IMR-90 (cell line): ENCODE measurements around the gene ZNF469. TPM values are rescaled to one million over a fixed set of nuclear protein-coding genes. Genes with fewer than 3 reads are reported as not detected.

Source experiments
- ATAC-seq: fragments of 200-7000 bp; cut with Tn5 transposase; 2 replicates; pipeline ENCODE4 v1.9.1; 2020; ENCODE audit warnings: low read depth, mild to moderate bottlenecking, moderate library complexity
- BruUV-seq: library from RNA; stranded (reverse); fragments of 400-500 nt; replicated peaks from 2 replicates; lab custom pipeline; 2021; lab: Mats Ljungman, UMichigan
- CTCF ChIA-PET: fragments of 300-600 bp; formaldehyde crosslinking; extraction: SDS; loops from one replicate; lab custom pipeline; 2021; ENCODE audit warnings: antibody characterized with exemption; lab: Yijun Ruan, JAX
- POLR2A ChIA-PET: fragments of 300-600 bp; sonication (Branson Sonifier 250); formaldehyde crosslinking; loops from one replicate; lab custom pipeline; 2022; ENCODE audit warnings: antibody characterized with exemption; ENCODE audit not compliant: unreplicated experiment; lab: Charles Lee
- DNase-seq: peaks from one replicate; pipeline ENCODE4 v3.0.0; 2013
- H2AFZ ChIP-seq: replicated peaks from 2 replicates; pipeline ENCODE3; 2013; ENCODE audit warnings: low read length, mild to moderate bottlenecking; ENCODE audit not compliant: poor library complexity
- H2AK5ac ChIP-seq: 2 replicates; pipeline ENCODE4 v1.6.1; 2013; ENCODE audit warnings: low read depth, low read length, inconsistent platforms
- H2AK9ac ChIP-seq: replicated peaks from 2 replicates; pipeline ENCODE3; 2013; ENCODE audit warnings: mild to moderate bottlenecking, low read depth, low read length, moderate library complexity; ENCODE audit not compliant: poor library complexity
- H2BK120ac ChIP-seq: 2 replicates; pipeline ENCODE4 v1.6.1; 2013; ENCODE audit warnings: low read depth, low read length, inconsistent platforms
- H2BK15ac ChIP-seq: 3 replicates; pipeline ENCODE4 v1.6.1; 2013; ENCODE audit warnings: low read depth, low read length, inconsistent platforms
- H2BK20ac ChIP-seq: 2 replicates; pipeline ENCODE4 v1.6.1; 2013; ENCODE audit warnings: low read depth, mild to moderate bottlenecking, inconsistent platforms, low read length, moderate library complexity
- H2BK5ac ChIP-seq: 2 replicates; pipeline ENCODE4 v1.6.1; 2013; ENCODE audit warnings: mild to moderate bottlenecking, low read depth, low read length, inconsistent platforms; ENCODE audit not compliant: poor library complexity, severe bottlenecking
- H3K14ac ChIP-seq: replicated peaks from 2 replicates; pipeline ENCODE4 v1.6.1; 2013; ENCODE audit warnings: low read depth, low read length, inconsistent platforms
- H3K18ac ChIP-seq: 2 replicates; pipeline ENCODE4 v1.6.1; 2013; ENCODE audit warnings: low read depth, low read length, control low read depth
- H3K23ac ChIP-seq: 2 replicates; pipeline ENCODE4 v1.6.1; 2013; ENCODE audit warnings: low read depth, low read length, inconsistent platforms
- H3K27ac ChIP-seq: 2 replicates; pipeline ENCODE4 v1.5.1; 2013; ENCODE audit warnings: mild to moderate bottlenecking, control low read depth, low read length; ENCODE audit not compliant: insufficient read depth
- H3K27me3 ChIP-seq: 2 replicates; pipeline ENCODE4 v1.6.1; 2013; ENCODE audit warnings: low read length; ENCODE audit not compliant: control insufficient read depth, insufficient read depth
- H3K36me3 ChIP-seq: 2 replicates; pipeline ENCODE4 v1.6.1; 2013; ENCODE audit warnings: low read length, mixed read lengths; ENCODE audit not compliant: control insufficient read depth, insufficient read depth
- H3K4ac ChIP-seq: 2 replicates; pipeline ENCODE4 v1.6.1; 2013; ENCODE audit warnings: low read depth, low read length, inconsistent platforms
- H3K4me1 ChIP-seq: 2 replicates; pipeline ENCODE4 v1.6.1; 2013; ENCODE audit warnings: low read length, mixed read lengths; ENCODE audit not compliant: control insufficient read depth, insufficient read depth
- H3K4me2 ChIP-seq: 2 replicates; pipeline ENCODE4 v1.6.1; 2013; ENCODE audit warnings: low read depth, mild to moderate bottlenecking, control low read depth, low read length, moderate library complexity
- H3K4me3 ChIP-seq: 2 replicates; pipeline ENCODE4 v1.5.1; 2013; ENCODE audit warnings: low read depth, mild to moderate bottlenecking, control low read depth, low read length, moderate library complexity; ENCODE audit not compliant: insufficient read depth
- H3K56ac ChIP-seq: 2 replicates; pipeline ENCODE4 v1.6.1; 2013; ENCODE audit warnings: low read length, inconsistent platforms; ENCODE audit not compliant: insufficient read depth; ENCODE audit errors: extremely low read depth
- H3K79me1 ChIP-seq, 2 experiments: 2 replicates each; pipeline ENCODE4 v1.6.1; 2013; ENCODE audit warnings: low read length in 2 of 2, inconsistent platforms in 1 of 2, low read depth in 1 of 2
- H3K9ac ChIP-seq: 2 replicates; pipeline ENCODE4 v1.6.1; 2013; ENCODE audit warnings: low read depth, low read length, control low read depth
- H3K9me1 ChIP-seq: 2 replicates; pipeline ENCODE4 v1.6.1; 2013; ENCODE audit warnings: low read length, inconsistent platforms; ENCODE audit not compliant: insufficient read depth
- H3K9me3 ChIP-seq: 2 replicates; pipeline ENCODE4 v1.6.1; 2013; ENCODE audit warnings: low read length; ENCODE audit not compliant: control insufficient read depth, insufficient read depth
- H4K20me1 ChIP-seq: 2 replicates; pipeline ENCODE4 v1.6.1; 2013; ENCODE audit warnings: low read length, inconsistent platforms; ENCODE audit not compliant: insufficient read depth
- H4K5ac ChIP-seq: 2 replicates; pipeline ENCODE4 v1.6.1; 2013; ENCODE audit warnings: mild to moderate bottlenecking, low read depth, low read length, control low read depth
- H4K8ac ChIP-seq, 2 experiments: 2 replicates each; pipeline ENCODE4 v1.6.1; 2013; ENCODE audit warnings: low read depth in 2 of 2, low read length in 2 of 2, control low read depth in 1 of 2, inconsistent platforms in 1 of 2
- H4K91ac ChIP-seq: 2 replicates; pipeline ENCODE4 v1.6.1; 2013; ENCODE audit warnings: low read depth, low read length, inconsistent platforms; ENCODE audit not compliant: insufficient read depth
- BHLHE40 ChIP-seq: fragments of 150-350 bp; IDR thresholded peaks from 2 replicates; pipeline ENCODE4 v1.6.1; 2016; ENCODE audit warnings: mild to moderate bottlenecking, low read depth, low read length
- CHD1 ChIP-seq: IDR thresholded peaks from 2 replicates; pipeline ENCODE4 v1.6.1; 2012; ENCODE audit warnings: low read depth, low read length, improper control_type of control experiment
- FOS ChIP-seq: fragments of 150-350 bp; IDR thresholded peaks from 2 replicates; pipeline ENCODE4 v1.6.1; 2016; ENCODE audit warnings: low read depth, low read length
- MAFK ChIP-seq: IDR thresholded peaks from 2 replicates; pipeline ENCODE4 v1.6.1; 2012; ENCODE audit warnings: low read depth, low read length, improper control_type of control experiment
- MAZ ChIP-seq: IDR thresholded peaks from 2 replicates; pipeline ENCODE4 v1.6.1; 2012; ENCODE audit warnings: low read depth, mild to moderate bottlenecking, low read length, improper control_type of control experiment, moderate library complexity, borderline replicate concordance
- MXI1 ChIP-seq: IDR thresholded peaks from 2 replicates; pipeline ENCODE4 v1.6.1; 2012; ENCODE audit warnings: low read depth, mild to moderate bottlenecking, low read length, moderate library complexity, borderline replicate concordance
- NFE2L2 ChIP-seq: fragments of 150-350 bp; IDR thresholded peaks from 2 replicates; pipeline ENCODE4 v1.6.1; 2016; ENCODE audit warnings: low read depth, mild to moderate bottlenecking, low read length
- RAD21 ChIP-seq: IDR thresholded peaks from 2 replicates; pipeline ENCODE4 v1.6.1; 2012; ENCODE audit warnings: low read length, improper control_type of control experiment
- RCOR1 ChIP-seq: IDR thresholded peaks from 2 replicates; pipeline ENCODE4 v1.6.1; 2012; ENCODE audit warnings: mild to moderate bottlenecking, low read length, improper control_type of control experiment; ENCODE audit not compliant: insufficient replicate concordance
- RFX5 ChIP-seq: IDR thresholded peaks from 2 replicates; pipeline ENCODE4 v1.8.0; 2012; ENCODE audit warnings: low read depth, mild to moderate bottlenecking, low read length, moderate library complexity
- SMC3 ChIP-seq: fragments of 150-350 bp; IDR thresholded peaks from 2 replicates; pipeline ENCODE4 v1.6.1; 2016; ENCODE audit warnings: low read depth, mild to moderate bottlenecking, antibody characterized with exemption, low read length, moderate library complexity
- USF2 ChIP-seq: fragments of 150-350 bp; IDR thresholded peaks from 2 replicates; pipeline ENCODE4 v1.6.1; 2017; ENCODE audit warnings: mild to moderate bottlenecking, antibody characterized with exemption, low read length, low read depth
- WGBS, 2 experiments: methylation state at CpG; one replicate each; pipeline versions ENCODE4 v1.1.5 to v1.1.7; 2013; ENCODE audit warnings: missing lambda C conversion rate in 2 of 2; ENCODE audit not compliant: insufficient read length in 1 of 2; ENCODE audit errors: extremely low coverage in 2 of 2; 5-methylcytosine and 5-hydroxymethylcytosine counted together
- dilution Hi-C: fragments of 300-500 bp; cut with HindIII; formaldehyde crosslinking; loops from one replicate; pipeline ENCODE4 v1.14.3; 2018; ENCODE audit warnings: low sequenced_read_pairs; ENCODE audit not compliant: unreplicated experiment
- in situ Hi-C: fragments of 300-500 bp; cut with MboI; formaldehyde crosslinking; loops from 3 replicates; pipeline ENCODE4 v1.14.3; 2019; ENCODE audit warnings: low sequenced_read_pairs, inconsistent platforms, mixed read lengths
- intact Hi-C: fragments of 100-400 bp; cut with micrococcal nuclease; formaldehyde crosslinking; loops from 2 replicates; pipeline ENCODE4 v1.10.0; 2022
- polyA plus RNA-seq, 3 experiments: library from polyadenylated mRNA; depleted of rRNA; stranded (reverse); fragments of >200 nt; gene quantifications; 2 replicates each; pipeline ENCODE4 v1.2.3, GENCODE V29; 2012; ENCODE audit warnings: low replicate concordance in 1 of 3
- total RNA-seq: library from RNA; depleted of rRNA; stranded (reverse); fragments of >200 nt; gene quantifications from 2 replicates; pipeline ENCODE4 v1.2.3, GENCODE V29; 2012
- TF ChIP-seq, protein P1 (sequence below): fragments of 150-350 bp; IDR thresholded peaks from 2 replicates; pipeline ENCODE4 v1.6.1; 2016; ENCODE audit warnings: low read depth, mild to moderate bottlenecking, low read length, moderate library complexity, borderline replicate concordance
- TF ChIP-seq, protein P2 (sequence below): conservative IDR thresholded peaks from 2 replicates; pipeline ENCODE4 v1.5.1; 2012; ENCODE audit warnings: mild to moderate bottlenecking, low read depth, low read length, improper control_type of control experiment

ZNF469 gene
- total and polyA plus RNA-seq, 2 of the 4 experiments (the other 2 are of a cell fraction): 1.1 to 13.3 TPM

GRCh38 chr16:88358023-88358420 is 24.7 kb upstream of the ZNF469 start (continued):
- no peak for TF ChIP-seq NFE2L2
- TF ChIP-seq, protein P1, sequence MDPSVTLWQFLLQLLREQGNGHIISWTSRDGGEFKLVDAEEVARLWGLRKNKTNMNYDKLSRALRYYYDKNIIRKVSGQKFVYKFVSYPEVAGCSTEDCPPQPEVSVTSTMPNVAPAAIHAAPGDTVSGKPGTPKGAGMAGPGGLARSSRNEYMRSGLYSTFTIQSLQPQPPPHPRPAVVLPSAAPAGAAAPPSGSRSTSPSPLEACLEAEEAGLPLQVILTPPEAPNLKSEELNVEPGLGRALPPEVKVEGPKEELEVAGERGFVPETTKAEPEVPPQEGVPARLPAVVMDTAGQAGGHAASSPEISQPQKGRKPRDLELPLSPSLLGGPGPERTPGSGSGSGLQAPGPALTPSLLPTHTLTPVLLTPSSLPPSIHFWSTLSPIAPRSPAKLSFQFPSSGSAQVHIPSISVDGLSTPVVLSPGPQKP: no peak

DNA sequence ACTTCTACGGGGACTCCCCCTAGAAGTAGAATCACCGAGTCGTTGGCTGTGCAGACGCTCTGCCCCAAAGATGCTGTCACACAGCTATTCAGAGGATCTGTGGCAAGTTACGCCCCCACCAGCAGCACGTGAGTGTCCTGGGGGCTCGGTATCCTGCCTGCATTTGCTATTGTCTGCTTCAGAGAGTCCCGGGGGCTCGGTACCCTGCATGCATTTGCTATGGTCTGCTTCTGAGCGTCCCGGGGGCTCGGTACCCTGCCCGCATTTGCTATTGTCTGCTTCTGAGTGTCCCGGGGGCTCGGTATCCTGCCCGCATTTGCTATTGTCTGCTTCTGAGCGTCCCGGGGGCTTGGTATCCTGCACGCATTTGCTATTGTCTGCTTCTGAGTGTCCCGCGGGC is 23.8 kb upstream of the ZNF469 start:
- Histone ChIP-seq H4K8ac (no peak overlapping the region), H3K4me3 (no peak overlapping the region), H2BK15ac (no peak overlapping the region), H3K9ac (no peak overlapping the region), H3K4me2 (no peak overlapping the region), H2AK9ac (no peak overlapping the region), H3K56ac (no peak overlapping the region), H2BK5ac (no peak overlapping the region), H4K5ac (no peak overlapping the region), H3K4ac (no peak overlapping the region), H2AK5ac (0 out of 2 replicates have a peak overlapping the region, but pooled peaks have one; percentile 2), H2AFZ (no peak overlapping the region), H3K27me3 (peaks cover 10% of the 10 kb centered on the region), H3K36me3 (no peaks in the 10 kb centered on the region), H3K9me3 (peaks cover 14% of the 10 kb centered on the region), H3K18ac (no peak overlapping the region), H3K27ac (no peak overlapping the region), H4K20me1 (no peaks in the 10 kb centered on the region; the same call in 1 of the 2 replicates), H3K4me1 (no peaks in the 10 kb centered on the region), H3K9me1 (peaks cover 3% of the 10 kb centered on the region; the same call in 1 of the 2 replicates), H3K79me1 (no peaks in the 10 kb centered on the region), H3K14ac (no peak overlapping the region), H2BK20ac (no peak overlapping the region), H2BK120ac (no peak overlapping the region), H4K91ac (no peak overlapping the region), H3K23ac (no peak overlapping the region)
- ChIA-PET POLR2A (no interaction called here), CTCF (no interaction called here)
- BruUV-seq: no TSS peak
- WGBS, 2 experiments: 84% methylated on average over 15 of the region's 21 CpGs; no CpG with 5 or more reads in 1 of the 2 experiments
- ATAC-seq: no peak
- dilution Hi-C loops (no loop called here), in situ Hi-C loops (no loop called here), intact Hi-C loops (no loop called here)
- DNase-seq: no peak
- TF ChIP-seq RCOR1 (no peak), FOS (no peak), RAD21 (no peak), BHLHE40 (no peak), SMC3 (no peak), CHD1 (no peak), MXI1 (no peak), USF2 (no peak), MAZ (no peak), RFX5 (no peak), MAFK (no peak)
- TF ChIP-seq, protein P2, sequence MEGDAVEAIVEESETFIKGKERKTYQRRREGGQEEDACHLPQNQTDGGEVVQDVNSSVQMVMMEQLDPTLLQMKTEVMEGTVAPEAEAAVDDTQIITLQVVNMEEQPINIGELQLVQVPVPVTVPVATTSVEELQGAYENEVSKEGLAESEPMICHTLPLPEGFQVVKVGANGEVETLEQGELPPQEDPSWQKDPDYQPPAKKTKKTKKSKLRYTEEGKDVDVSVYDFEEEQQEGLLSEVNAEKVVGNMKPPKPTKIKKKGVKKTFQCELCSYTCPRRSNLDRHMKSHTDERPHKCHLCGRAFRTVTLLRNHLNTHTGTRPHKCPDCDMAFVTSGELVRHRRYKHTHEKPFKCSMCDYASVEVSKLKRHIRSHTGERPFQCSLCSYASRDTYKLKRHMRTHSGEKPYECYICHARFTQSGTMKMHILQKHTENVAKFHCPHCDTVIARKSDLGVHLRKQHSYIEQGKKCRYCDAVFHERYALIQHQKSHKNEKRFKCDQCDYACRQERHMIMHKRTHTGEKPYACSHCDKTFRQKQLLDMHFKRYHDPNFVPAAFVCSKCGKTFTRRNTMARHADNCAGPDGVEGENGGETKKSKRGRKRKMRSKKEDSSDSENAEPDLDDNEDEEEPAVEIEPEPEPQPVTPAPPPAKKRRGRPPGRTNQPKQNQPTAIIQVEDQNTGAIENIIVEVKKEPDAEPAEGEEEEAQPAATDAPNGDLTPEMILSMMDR: no peak
